PC-9 (cell line): ENCODE results near the gene MAP3K5. TPM values are rescaled to one million over a fixed set of nuclear protein-coding genes. Genes with fewer than 3 reads are reported as not detected.

ENCODE experiments used
- BruUV-seq: library from RNA; stranded (reverse); fragments of 400-500 nt; replicated peaks from 2 replicates; lab custom pipeline; 2021; lab: Mats Ljungman, UMichigan
- CTCF ChIA-PET: fragments of 300-600 bp; sonication (Branson Sonifier 250); formaldehyde crosslinking; loops from one replicate; lab custom pipeline; 2022; ENCODE audit warnings: antibody characterized with exemption; lab: Charles Lee
- POLR2A ChIA-PET: fragments of 300-600 bp; sonication (Branson Sonifier 250); formaldehyde crosslinking; loops from one replicate; lab custom pipeline; 2022; ENCODE audit warnings: antibody characterized with exemption; ENCODE audit not compliant: unreplicated experiment; lab: Charles Lee
- DNase-seq, 2 experiments: peaks; one replicate each; pipeline versions ENCODE4 v3.0.0 to v3.0.0-alpha.2; 2015 to 2022; ENCODE audit warnings: mixed read lengths in 1 of 2
- H2AFZ ChIP-seq: fragments of 200-600 bp; sonication (generic); 2 replicates; pipeline ENCODE4 v1.8.1; 2017; ENCODE audit warnings: antibody characterized with exemption
- H3F3A ChIP-seq: fragments of 200-600 bp; sonication (generic); 2 replicates; pipeline ENCODE4 v1.8.1; 2017; ENCODE audit warnings: antibody characterized with exemption, mild to moderate bottlenecking, low read depth; ENCODE audit not compliant: insufficient read depth
- H3K27ac ChIP-seq: fragments of 200-600 bp; sonication (generic); 2 replicates; pipeline ENCODE4 v1.6.1; 2016; ENCODE audit warnings: mixed run types
- H3K27me3 ChIP-seq: fragments of 200-600 bp; sonication (generic); 2 replicates; pipeline ENCODE4 v1.6.1; 2016; ENCODE audit warnings: low read depth, mixed run types; ENCODE audit not compliant: insufficient read depth
- H3K36me3 ChIP-seq: fragments of 200-600 bp; sonication (generic); 2 replicates; pipeline ENCODE4 v1.6.1; 2016; ENCODE audit warnings: low read depth, mixed run types
- H3K4me1 ChIP-seq: fragments of 200-600 bp; sonication (generic); replicated peaks from 2 replicates; pipeline ENCODE4 v1.6.1; 2016; ENCODE audit warnings: mixed run types; ENCODE audit not compliant: insufficient read depth
- H3K4me2 ChIP-seq: fragments of 200-600 bp; sonication (generic); 2 replicates; pipeline ENCODE4 v1.6.1; 2017; ENCODE audit warnings: mixed run types
- H3K4me3 ChIP-seq: fragments of 200-600 bp; sonication (generic); 2 replicates; pipeline ENCODE4 v1.6.1; 2016; ENCODE audit warnings: mixed run types
- H3K79me2 ChIP-seq: fragments of 200-600 bp; sonication (generic); 2 replicates; pipeline ENCODE4 v1.6.1; 2017; ENCODE audit warnings: low read depth, mixed run types
- H3K9me2 ChIP-seq: fragments of 200-600 bp; sonication (generic); 2 replicates; pipeline ENCODE4 v1.8.1; 2017; ENCODE audit warnings: mild to moderate bottlenecking; ENCODE audit not compliant: insufficient read depth
- H3K9me3 ChIP-seq: fragments of 200-600 bp; sonication (generic); 2 replicates; pipeline ENCODE4 v1.8.1; 2016; ENCODE audit warnings: low read depth; ENCODE audit not compliant: insufficient read depth
- H4K20me1 ChIP-seq: fragments of 200-600 bp; sonication (generic); 2 replicates; pipeline ENCODE4 v1.8.1; 2017; ENCODE audit not compliant: insufficient read depth
- CTCF ChIP-seq: fragments of 200-600 bp; sonication (generic); conservative IDR thresholded peaks from 2 replicates; pipeline ENCODE4 v1.6.1; 2017; ENCODE audit warnings: mixed run types, antibody characterized with exemption, mild to moderate bottlenecking, moderate library complexity
- EZH2 ChIP-seq: fragments of 200-600 bp; sonication (generic); IDR thresholded peaks from 2 replicates; pipeline ENCODE4 v1.8.0; 2017; ENCODE audit warnings: antibody characterized with exemption, low read depth
- intact Hi-C: fragments of 100-400 bp; cut with micrococcal nuclease; formaldehyde crosslinking; loops from one replicate; pipeline ENCODE4 v1.10.0; 2022; ENCODE audit not compliant: unreplicated experiment
- total RNA-seq: library from RNA; stranded (reverse); gene quantifications from 2 replicates; pipeline ENCODE4 v1.2.3, GENCODE V29; 2021

Gene MAP3K5
- total RNA-seq, 1 experiment from 2014 or later: 10.9 TPM

- no peaks in the 10 kb centered on the region for H3K27me3 ChIP-seq
- 0 out of 2 replicates have a peak, but pooled peaks cover 11% of the 10 kb centered on the region for H3K36me3 ChIP-seq
- POLR2A ChIA-PET: no interaction called here
- no peak overlapping the region for H3K4me2 ChIP-seq
- no peaks in the 10 kb centered on the region for H4K20me1 ChIP-seq
- no peaks in the 10 kb centered on the region; the same call in 1 of the 2 replicates for H3K9me3 ChIP-seq
- intact Hi-C loops: no loop called here
- TF ChIP-seq EZH2 (no peak), CTCF (no peak)
- peaks cover 80% of the 10 kb centered on the region for H3K4me1 ChIP-seq
- BruUV-seq: no TSS peak
- H3K79me2 ChIP-seq: peaks cover 86% of the 10 kb centered on the region
- peaks cover 59% of the 10 kb centered on the region for H3F3A ChIP-seq
- H3K27ac ChIP-seq: peak overlapping the region; percentile 97; the same call in 1 of the 2 replicates
- H3K9me2 ChIP-seq: no peaks in the 10 kb centered on the region
- CTCF ChIA-PET: no interaction called here
- H2AFZ ChIP-seq: no peak overlapping the region
- H3K4me3 ChIP-seq: no peak overlapping the region
- DNase-seq: no peak
These were observed 14.6 kb downstream of the MAP3K5 start for GRCh38 chr6:136777651-136778050.

GRCh38 chr6:136775548-136775947 is 16.7 kb downstream of the MAP3K5 start:
- Histone ChIP-seq H3K4me3 (peak overlapping the region; percentile 52), H3K9me3 (no peaks in the 10 kb centered on the region), H3K4me1 (peaks cover 66% of the 10 kb centered on the region), H4K20me1 (no peaks in the 10 kb centered on the region), H3K36me3 (no peaks in the 10 kb centered on the region), H3K27ac (peak overlapping the region; percentile 97), H3K9me2 (no peaks in the 10 kb centered on the region), H3K79me2 (peaks cover 90% of the 10 kb centered on the region), H2AFZ (peak overlapping the region; percentile 0; the same call in 1 of the 2 replicates), H3K27me3 (no peaks in the 10 kb centered on the region), H3F3A (peaks cover 47% of the 10 kb centered on the region), H3K4me2 (peak overlapping the region; percentile 80)
- TF ChIP-seq EZH2 (no peak), CTCF (no peak)
- BruUV-seq: no TSS peak
- POLR2A ChIA-PET: interaction anchor here (0.6 kb wide), 1 partner anchor 17 kb away, joined by 4 read pairs; no protein-coding TSS in a partner anchor
- peak in 1 of 2 experiments; percentile 92 for DNase-seq
- intact Hi-C loops: loop anchor here (2.0 kb wide), 1 partner anchor 15 kb away; no protein-coding TSS in a partner anchor
- CTCF ChIA-PET: no interaction called here

- Histone ChIP-seq H3K36me3 (no peaks in the 10 kb centered on the region), H3F3A (peaks cover 47% of the 10 kb centered on the region), H3K27me3 (no peaks in the 10 kb centered on the region), H3K4me3 (peak overlapping the region; percentile 52), H4K20me1 (no peaks in the 10 kb centered on the region), H3K27ac (peak overlapping the region; percentile 97), H3K4me2 (peak overlapping the region; percentile 80), H3K4me1 (peaks cover 61% of the 10 kb centered on the region), H3K9me2 (no peaks in the 10 kb centered on the region), H3K9me3 (no peaks in the 10 kb centered on the region), H3K79me2 (peaks cover 86% of the 10 kb centered on the region), H2AFZ (peak overlapping the region; percentile 0; the same call in 1 of the 2 replicates)
- POLR2A ChIA-PET: interaction anchor here (0.6 to 0.7 kb wide), 2 partner anchors 18 to 1191 kb away, joined by 3 to 4 read pairs; no protein-coding TSS in a partner anchor
- TF ChIP-seq EZH2 (no peak), CTCF (0 out of 2 replicates have a peak, but pooled peaks have one; percentile 6)
- CTCF ChIA-PET: no interaction called here
- intact Hi-C loops: loop anchor here (2.0 kb wide), 1 partner anchor 16 kb away; no protein-coding TSS in a partner anchor
- no TSS peak for BruUV-seq
- DNase-seq: peak in 1 of 2 experiments; percentile 93
These were observed 17.2 kb downstream of the MAP3K5 start for GRCh38 chr6:136775081-136775480.
